HL-60 (cell line): Measurements from ENCODE around the gene DDI2.

Experiments used
- DNase-seq, 2 experiments: peaks; one replicate each; pipeline ENCODE4 v3.0.0-alpha.2; 2010 to 2020; ENCODE audit warnings: low read depth in 1 of 2, low spot score in 1 of 2
- H3K27ac ChIP-seq: fragments of 250-450 bp; sonication (Bioruptor Pico); replicated peaks from 2 replicates; pipeline ENCODE4 v1.5.1; 2020; ENCODE audit warnings: mild to moderate bottlenecking, moderate library complexity
- H3K27me3 ChIP-seq: fragments of 250-450 bp; sonication (Bioruptor Pico); 2 replicates; pipeline ENCODE4 v1.5.1; 2021; ENCODE audit warnings: mild to moderate bottlenecking, moderate library complexity; ENCODE audit not compliant: insufficient read depth, poor library complexity, severe bottlenecking
- H3K4me3 ChIP-seq: replicated peaks from 2 replicates; pipeline ENCODE4 v1.5.1; 2011; ENCODE audit warnings: mild to moderate bottlenecking, control low read depth, low read length; ENCODE audit not compliant: insufficient read depth
- GABPA ChIP-seq: IDR thresholded peaks from 2 replicates; pipeline ENCODE4 v1.6.1; 2012; ENCODE audit warnings: low read depth
- POLR2AphosphoS5 ChIP-seq: IDR thresholded peaks from 2 replicates; pipeline ENCODE4 v1.6.1; 2012; ENCODE audit warnings: low read depth
- SPI1 ChIP-seq: IDR thresholded peaks from 2 replicates; pipeline ENCODE4 v1.6.1; 2012; ENCODE audit warnings: low read depth, mild to moderate bottlenecking, borderline replicate concordance
- TF ChIP-seq, protein P1 (sequence below): IDR thresholded peaks from one replicate; pipeline ENCODE4 v1.5.1; 2011; ENCODE audit warnings: low read length, control low read depth, inconsistent platforms; ENCODE audit not compliant: insufficient read depth
- TF ChIP-seq, protein P2 (sequence below): IDR thresholded peaks from 2 replicates; pipeline ENCODE4 v1.6.1; 2012; ENCODE audit warnings: low read depth; ENCODE audit not compliant: insufficient replicate concordance

DDI2 gene

DNA sequence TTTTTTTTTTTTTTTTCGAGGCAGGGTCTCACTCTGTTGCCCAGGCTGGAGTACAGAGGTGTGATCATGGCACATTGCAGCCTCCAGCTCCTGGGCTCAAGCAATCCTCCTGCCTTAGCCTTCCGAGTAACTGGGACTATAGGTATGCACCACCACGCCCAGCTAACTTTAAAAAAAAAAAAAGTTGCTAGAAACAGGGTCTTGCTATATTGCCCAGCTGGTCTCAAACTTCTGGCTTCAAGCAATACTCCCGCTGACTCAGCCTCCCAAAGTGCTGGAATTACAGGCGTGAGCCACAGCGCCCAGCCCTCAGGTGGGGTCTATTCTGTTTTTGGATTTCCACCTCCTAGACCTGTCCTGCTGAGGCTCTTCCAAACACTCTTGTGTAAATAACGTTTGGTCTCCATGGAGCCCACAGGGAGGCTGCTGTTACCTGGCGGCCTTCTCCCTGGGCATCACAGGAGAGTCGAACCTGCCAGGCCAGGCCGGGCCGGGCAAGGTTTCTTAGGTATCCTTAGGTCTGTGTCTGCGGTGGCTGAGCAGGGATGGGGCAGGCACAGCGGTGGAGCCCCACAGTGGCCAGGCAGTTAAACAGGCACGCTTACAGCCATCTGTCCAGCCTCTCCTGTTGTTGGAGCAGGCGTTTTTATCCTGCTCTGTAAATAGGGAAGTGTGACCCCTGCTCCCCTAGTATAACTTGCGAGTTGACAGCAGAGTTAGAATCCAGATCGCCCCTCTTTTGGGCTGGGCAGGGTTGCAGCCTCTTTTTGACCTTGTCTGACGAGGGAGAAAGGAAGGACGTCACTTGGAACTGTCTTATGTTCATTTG, 85.7 kb downstream of the DDI2 start:
- TF ChIP-seq SPI1: no peak
- TF ChIP-seq, protein P1, sequence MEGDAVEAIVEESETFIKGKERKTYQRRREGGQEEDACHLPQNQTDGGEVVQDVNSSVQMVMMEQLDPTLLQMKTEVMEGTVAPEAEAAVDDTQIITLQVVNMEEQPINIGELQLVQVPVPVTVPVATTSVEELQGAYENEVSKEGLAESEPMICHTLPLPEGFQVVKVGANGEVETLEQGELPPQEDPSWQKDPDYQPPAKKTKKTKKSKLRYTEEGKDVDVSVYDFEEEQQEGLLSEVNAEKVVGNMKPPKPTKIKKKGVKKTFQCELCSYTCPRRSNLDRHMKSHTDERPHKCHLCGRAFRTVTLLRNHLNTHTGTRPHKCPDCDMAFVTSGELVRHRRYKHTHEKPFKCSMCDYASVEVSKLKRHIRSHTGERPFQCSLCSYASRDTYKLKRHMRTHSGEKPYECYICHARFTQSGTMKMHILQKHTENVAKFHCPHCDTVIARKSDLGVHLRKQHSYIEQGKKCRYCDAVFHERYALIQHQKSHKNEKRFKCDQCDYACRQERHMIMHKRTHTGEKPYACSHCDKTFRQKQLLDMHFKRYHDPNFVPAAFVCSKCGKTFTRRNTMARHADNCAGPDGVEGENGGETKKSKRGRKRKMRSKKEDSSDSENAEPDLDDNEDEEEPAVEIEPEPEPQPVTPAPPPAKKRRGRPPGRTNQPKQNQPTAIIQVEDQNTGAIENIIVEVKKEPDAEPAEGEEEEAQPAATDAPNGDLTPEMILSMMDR: no peak
- TF ChIP-seq, protein P2, sequence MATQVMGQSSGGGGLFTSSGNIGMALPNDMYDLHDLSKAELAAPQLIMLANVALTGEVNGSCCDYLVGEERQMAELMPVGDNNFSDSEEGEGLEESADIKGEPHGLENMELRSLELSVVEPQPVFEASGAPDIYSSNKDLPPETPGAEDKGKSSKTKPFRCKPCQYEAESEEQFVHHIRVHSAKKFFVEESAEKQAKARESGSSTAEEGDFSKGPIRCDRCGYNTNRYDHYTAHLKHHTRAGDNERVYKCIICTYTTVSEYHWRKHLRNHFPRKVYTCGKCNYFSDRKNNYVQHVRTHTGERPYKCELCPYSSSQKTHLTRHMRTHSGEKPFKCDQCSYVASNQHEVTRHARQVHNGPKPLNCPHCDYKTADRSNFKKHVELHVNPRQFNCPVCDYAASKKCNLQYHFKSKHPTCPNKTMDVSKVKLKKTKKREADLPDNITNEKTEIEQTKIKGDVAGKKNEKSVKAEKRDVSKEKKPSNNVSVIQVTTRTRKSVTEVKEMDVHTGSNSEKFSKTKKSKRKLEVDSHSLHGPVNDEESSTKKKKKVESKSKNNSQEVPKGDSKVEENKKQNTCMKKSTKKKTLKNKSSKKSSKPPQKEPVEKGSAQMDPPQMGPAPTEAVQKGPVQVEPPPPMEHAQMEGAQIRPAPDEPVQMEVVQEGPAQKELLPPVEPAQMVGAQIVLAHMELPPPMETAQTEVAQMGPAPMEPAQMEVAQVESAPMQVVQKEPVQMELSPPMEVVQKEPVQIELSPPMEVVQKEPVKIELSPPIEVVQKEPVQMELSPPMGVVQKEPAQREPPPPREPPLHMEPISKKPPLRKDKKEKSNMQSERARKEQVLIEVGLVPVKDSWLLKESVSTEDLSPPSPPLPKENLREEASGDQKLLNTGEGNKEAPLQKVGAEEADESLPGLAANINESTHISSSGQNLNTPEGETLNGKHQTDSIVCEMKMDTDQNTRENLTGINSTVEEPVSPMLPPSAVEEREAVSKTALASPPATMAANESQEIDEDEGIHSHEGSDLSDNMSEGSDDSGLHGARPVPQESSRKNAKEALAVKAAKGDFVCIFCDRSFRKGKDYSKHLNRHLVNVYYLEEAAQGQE: no peak
- no peak for TF ChIP-seq POLR2AphosphoS5
- no peak for TF ChIP-seq GABPA
- Histone ChIP-seq H3K27me3 (no peaks in the 10 kb centered on the region), H3K4me3 (no peak overlapping the region), H3K27ac (no peak overlapping the region)
- no peak for DNase-seq

DNA sequence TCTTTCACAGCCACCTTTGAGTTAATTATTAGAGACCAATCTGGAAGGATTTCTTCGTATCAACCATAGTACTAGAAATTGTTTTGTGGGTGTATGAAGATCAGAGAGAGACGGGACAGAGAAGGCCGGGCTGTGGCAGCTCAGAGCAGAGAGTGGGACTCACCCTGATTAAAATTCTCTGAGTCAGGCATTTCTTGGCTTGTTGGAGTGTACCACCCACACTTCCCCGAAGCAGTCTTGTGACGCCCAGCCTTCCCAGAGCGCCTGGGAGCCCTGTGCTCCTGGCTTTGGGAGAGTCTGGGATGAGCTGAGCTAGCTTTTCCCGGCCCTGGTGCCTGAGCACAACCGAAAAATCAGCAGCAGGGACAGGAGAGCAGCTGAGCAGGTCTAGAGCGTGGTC, 86.3 kb downstream of the DDI2 start:
- H3K27me3 ChIP-seq: no peaks in the 10 kb centered on the region
- no peak for DNase-seq
- TF ChIP-seq GABPA: no peak
- TF ChIP-seq, protein P2: no peak
- TF ChIP-seq SPI1: no peak
- H3K27ac ChIP-seq: no peak overlapping the region
- H3K4me3 ChIP-seq: no peak overlapping the region

DNA sequence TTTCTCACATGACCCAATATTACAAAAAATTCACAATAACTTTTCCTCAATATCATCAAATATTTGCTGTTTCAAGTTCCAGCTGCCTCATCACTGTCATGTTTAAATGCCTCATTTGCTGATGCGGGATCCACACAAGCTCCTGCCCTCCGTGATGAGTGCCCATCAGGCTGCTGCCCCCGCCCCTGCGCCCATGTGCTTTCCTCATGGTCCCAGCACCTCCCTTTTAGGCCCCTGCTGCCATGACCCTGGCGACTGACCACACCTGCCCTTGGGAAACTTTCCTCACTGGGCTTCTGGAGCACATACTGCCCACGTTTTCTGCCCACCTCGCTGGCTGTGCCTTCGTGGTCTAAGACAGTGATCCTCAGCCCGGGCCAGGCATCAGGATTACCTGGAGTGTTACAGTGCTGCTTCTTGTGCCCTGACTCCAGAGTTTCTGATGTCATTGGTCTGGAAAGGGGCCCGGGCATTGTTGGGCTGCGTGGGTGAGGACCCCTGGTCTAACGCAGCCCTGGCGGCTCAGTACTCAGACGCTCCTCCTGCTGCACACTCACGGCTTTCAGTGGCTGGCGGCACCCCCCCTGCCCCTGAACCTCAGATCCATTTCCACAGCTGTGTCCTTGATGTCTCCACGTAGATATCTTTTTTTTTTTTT, 87.4 kb downstream of the DDI2 start:
- TF ChIP-seq, protein P1: no peak
- TF ChIP-seq SPI1 (no peak), GABPA (no peak), POLR2AphosphoS5 (no peak)
- TF ChIP-seq, protein P2: no peak
- Histone ChIP-seq H3K27ac (no peak overlapping the region), H3K4me3 (no peak overlapping the region), H3K27me3 (no peaks in the 10 kb centered on the region)
- no peak for DNase-seq
